NCI-H69 (cell line): ENCODE results near the gene COL23A1.

ENCODE experiments used
- DNase-seq: peaks from one replicate; lab custom pipeline; 2025; lab: John Stamatoyannopoulos, UW

Gene COL23A1

DNA sequence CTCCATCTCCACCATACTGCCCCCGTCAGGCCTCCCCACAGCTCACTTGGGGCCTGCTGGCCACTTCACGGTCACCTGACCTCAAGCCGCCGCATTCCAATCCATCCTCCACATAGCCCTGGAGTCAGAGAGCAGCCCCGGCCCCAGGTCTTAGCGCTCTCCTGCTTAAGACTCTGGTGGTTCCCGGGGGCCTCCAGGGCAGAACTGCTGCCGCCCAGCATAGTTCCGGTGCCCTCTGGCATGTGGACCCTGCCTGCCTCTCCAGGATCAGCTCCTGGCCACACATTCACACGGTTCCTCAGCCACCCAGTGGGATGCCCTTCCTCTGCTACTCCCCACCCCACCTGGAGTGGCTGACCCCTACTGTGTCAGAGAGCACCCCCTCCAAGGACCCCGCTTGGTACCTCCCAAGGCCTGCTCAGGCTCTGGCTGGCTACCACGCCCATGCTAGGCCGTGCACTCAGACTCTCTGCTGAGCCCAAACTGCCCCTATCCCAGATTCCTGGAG lies 366.3 kb downstream of the COL23A1 start:
- DNase-seq, result no peak

DNA sequence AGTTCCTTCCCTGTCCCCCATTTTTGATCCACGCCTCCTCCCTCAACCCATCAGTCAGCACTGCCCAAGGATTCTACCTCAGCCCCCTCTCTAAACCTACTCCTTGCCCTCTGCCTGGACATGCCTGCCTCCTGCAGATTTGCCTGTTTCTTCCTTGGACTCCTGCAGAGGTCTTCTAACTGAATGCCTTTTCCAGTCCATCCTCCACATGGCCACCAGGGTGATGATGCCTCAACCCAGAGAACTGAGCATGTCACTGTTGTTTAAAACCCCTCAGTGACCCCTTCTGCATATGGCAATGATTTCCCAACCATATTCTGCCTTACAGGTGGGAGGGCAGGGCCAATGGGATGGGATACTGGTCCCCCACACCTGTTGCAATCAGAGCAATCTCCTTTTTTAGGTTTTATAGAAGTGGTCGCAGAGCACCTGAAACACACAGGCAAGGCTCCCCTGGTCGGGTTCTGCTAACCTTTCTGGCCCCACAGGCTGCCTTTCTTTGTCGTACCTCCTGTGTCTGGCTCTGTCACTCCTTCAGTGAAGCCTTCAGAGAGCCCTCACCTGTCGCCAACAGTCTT lies 366.9 kb downstream of the COL23A1 start:
- no peak for DNase-seq

DNA sequence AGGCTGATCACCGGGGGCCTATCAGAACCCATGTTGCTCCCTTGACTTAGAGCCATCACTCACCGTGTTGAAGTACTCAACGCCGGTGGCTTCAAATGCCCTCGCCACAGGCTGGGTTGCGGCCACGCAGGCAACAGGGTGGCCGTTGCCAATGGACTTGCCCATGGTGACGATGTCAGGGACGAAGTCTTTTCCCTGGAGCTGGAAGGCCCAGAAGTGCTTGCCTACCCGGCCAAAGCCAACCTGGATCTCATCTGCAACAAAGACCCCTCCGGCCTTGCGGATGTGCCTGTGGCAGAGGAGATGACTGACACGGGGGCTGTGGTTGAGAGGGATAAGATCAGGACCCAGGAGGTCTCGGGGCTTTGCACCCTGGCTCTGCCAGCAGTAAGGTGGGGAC lies 367.9 kb downstream of the COL23A1 start:
- DNase-seq, result no peak

DNA sequence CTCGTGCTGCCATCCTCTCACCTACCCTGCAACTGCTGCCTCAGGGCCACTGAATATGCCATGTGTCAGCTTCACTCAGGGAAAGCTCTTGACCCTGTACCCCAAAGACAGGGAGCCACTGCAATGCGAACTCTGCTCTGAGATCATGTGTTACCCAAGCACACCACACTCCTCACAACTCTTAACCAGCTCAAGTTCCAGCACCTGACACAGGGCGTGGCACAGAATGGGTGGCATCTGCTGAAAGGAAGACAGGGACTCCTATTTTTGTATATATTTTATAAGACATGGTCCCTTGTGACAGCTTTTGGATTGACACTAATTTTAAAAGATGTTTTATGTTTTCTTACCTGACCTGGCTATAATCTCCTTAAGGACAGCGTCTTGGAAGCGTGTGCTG lies 368.3 kb downstream of the COL23A1 start:
- DNase-seq, result no peak

DNA sequence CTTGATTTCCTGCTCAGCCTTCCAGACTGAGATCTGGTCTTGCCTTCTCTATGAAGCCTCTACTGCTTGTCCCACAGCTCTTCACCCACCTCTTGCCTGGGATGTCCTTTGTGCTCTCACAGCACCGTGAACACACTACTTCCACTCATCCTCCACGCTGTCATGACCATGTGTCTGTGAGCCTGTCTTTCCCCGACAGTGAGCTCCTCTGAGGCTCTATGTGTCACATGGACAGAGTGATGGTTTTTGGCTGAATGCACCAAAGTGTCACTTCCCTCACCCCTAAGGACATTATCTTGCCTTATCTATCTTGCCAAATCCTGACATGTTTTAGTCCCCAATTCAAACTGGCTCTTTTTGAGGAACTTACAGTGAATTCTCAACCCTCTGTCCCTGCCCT lies 368.9 kb downstream of the COL23A1 start:
- DNase-seq, result no peak

DNA sequence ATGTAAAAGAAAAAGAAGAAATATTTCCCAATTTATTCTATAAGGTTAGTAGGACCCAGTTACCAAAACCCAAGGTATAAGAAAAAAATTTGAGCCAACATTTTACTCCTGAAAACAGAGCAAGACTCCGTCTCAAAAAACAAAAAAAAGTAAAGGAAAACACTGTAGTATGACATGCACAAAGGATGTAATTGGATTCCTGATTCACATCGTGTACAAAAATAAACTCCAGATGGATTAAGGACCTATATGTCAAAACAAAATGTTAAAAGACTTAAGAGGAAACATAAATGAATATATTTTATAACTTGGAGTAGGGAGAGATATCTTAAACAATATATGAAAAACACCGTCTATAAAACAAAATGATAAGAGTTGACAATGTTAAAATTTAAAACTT lies 371.4 kb downstream of the COL23A1 start:
- DNase-seq, result no peak

DNA sequence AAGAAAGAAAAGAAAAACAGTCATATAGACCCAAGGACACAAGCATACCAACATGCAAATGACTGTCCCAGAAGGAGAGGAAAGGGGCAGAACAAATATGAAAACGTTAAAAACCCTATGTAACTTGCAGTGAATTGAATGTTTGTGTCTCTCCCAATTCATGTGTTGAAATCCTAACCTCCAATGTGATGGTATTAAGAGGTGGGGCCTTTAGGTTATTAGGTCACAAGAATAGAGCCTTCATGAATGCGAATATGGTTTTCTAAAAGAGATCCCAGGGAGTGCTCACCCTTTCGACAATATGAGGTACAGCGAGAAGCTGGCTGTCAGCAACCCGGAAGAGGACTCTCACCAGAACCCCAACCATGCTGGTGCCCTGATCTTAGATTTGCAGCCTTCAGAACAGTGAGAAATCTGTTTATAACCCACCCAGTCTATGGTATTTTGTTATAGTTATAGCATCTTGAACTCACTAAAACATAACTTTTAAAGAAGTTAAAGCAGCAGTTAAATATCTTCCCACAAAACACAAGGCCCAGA lies 371.9 kb downstream of the COL23A1 start:
- no peak for DNase-seq

DNA sequence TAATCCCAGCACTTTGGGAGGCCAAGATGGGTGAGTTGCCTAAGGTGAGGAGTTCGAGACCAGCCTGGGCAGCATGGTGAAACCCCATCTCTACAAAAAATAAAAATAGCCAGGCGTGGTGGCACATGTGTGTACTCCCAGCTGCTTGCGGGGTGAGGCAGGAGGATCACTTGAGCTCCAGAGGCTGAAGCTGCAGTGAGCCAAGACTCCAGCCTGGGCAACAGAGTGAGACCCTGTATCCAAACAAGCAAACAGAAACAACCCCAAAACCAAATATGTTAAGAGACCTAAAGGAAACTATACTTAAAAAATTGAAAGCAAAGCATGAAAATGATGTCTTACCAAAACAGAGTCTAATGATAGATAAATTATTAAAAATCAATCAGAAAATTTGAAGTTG lies 373.4 kb downstream of the COL23A1 start:
- DNase-seq, result no peak

DNA sequence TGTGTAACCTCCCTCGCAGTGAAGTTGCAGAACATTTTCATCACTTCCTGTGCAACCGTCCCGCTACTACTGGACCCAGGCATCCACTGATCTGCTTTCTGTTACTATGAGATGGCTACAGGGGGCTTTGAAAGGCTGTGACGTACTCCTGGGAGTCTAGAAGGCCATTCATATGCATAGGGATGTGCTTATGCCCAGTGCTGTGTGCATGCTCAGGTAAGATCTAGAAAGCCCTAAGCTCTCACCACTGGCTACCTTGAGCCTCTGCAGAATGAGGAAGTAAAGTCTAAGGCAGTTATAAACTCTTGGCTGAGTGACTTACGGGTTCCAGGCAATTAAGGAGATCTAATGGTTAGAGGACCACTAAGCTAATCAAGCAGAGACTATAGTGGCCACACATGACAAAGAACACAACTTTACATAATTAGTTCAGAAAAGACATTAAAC lies 374.1 kb downstream of the COL23A1 start:
- DNase-seq, result no peak

DNA sequence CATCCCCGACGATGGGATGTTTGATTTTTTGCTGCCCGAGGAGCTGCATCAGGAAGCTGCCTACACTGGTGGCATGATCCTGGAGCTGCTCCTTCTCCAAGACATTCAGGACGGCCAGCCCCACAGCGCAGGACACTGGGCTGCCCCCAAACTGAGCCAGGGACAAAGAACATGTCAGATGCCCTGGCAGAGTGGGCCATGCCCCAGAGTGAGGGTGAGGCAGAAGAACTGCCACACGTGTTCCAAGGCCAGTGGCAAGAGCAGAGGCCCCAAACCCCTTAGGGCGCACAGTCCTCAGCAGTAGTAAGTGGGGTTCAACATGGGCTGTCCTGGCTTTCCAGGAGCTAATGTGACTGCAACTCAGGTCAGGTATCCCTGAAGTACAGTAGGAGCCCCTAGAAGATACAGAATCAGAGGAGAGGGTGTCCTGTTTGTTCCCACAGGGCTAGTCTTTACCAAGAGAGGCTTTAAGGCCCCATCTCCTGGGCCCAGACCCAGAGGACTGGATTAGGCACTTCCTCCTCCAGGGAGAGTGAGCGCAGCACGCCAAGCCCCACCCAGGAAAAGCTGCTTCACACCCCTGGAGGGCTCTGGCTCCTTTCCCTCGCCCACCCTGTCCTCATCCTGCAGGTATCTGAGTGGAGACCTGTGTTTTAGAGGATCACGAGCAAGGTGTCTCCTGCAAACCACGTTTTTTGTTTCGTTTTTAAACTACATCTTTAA lies 374.8 kb downstream of the COL23A1 start:
- no peak for DNase-seq

DNA sequence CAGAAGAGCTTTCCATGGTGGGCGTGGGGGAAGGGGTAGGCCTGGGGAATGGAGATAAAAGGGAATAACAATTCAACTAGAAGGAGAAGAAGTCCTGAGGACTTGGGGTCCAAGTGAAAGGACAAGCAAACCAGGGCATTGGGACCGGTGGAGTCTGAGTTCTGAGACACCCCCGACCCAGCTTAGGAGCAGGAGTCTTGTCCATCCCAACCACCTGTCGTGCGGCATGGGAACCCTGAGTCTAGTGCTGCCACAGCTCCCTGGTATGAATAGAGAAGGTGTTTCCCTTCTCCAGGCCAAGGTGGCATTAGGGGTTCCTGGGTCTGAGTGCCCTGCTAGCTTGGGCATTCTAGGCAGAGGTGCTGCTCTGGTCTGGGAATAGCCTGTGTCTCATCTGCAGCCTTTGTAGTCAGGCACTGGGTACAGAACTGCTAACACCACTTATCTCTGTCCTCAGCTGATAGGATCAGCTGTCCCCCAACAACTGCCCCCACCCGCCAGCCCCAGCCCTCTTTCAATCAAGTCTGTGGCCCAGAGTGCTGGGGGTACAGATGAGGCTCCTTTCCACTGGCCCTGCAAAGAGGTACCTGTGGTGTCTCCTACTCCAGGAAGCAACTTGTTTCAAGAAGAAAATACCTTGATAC lies 375.9 kb downstream of the COL23A1 start:
- no peak for DNase-seq

DNA sequence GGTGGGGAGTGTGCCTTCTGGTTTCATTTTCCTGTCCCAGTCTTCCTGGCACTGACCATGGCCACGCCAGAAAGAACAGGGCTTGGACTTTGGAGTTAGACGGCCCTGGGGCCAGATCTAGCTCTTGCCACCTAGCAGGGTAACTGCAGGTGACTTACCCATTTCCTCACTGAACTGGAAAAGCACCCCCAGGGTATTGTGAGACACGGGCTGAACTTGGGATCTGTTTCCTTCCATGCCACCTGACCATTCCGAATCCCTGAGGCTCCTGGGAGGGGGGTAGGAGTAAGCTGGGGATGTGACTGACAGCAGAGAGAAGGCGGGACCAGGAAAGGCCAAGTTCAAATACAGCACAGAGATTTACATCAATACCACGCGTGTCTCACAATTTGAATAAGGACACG lies 376.4 kb downstream of the COL23A1 start:
- peak; percentile 26 for DNase-seq

DNA sequence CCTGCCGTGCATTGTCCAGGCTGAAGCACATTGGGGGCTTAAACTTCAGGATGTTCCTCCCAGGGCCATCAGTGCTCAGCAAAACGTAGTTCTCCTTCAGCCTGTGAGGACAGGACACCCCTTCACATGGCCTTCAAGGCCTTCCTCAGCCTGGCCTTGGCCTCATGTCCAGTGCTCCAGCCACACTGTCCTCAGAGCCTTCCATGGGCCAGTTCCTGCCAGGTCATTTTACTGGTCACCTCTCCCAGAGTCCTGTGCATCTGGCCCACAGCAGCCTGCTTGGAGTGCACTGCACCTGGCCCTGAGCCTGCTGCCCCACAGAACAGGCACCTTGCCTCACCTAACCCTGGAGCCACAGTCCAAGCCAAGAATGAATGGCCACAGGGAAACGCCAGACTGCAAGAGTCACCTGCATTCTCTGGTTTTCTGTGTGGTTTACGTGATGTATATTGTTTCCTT lies 377.2 kb downstream of the COL23A1 start:
- no peak for DNase-seq

DNA sequence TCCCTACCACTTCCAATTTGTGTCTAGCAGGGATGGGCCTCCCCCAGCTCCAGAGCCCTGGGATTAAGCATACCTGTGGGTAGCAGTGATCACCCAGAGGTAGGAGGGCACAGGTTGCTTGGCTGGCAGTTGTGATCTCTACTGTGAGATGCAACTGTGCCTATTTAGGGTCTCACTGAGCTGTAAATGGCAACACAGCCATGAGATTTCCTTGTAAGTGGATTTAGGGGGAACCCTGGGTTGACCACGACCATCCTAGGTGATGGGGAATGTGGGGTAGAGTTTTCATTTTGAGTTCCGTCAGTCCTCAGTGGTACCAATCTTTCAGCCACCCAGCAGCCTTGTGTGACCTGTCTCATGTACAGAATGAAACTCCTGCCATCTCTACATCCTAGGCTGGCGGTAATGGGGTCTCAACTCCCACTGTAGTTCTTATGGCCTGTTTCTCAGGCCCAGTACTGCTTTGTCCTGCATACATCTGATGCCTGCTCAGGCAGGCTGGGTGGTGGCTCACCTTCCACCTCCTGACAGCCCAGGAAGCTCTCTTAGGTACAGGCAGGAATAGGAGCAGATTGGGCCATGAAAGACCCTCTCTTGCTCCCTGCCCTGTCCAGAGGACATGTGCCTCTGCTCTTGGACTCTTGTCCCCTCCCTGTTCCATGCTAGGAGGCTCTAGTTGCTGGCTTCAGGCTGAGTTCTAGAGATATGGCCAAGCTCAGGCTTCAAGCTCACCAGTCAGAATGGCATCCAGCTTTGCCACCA lies 377.8 kb downstream of the COL23A1 start:
- DNase-seq, result no peak

DNA sequence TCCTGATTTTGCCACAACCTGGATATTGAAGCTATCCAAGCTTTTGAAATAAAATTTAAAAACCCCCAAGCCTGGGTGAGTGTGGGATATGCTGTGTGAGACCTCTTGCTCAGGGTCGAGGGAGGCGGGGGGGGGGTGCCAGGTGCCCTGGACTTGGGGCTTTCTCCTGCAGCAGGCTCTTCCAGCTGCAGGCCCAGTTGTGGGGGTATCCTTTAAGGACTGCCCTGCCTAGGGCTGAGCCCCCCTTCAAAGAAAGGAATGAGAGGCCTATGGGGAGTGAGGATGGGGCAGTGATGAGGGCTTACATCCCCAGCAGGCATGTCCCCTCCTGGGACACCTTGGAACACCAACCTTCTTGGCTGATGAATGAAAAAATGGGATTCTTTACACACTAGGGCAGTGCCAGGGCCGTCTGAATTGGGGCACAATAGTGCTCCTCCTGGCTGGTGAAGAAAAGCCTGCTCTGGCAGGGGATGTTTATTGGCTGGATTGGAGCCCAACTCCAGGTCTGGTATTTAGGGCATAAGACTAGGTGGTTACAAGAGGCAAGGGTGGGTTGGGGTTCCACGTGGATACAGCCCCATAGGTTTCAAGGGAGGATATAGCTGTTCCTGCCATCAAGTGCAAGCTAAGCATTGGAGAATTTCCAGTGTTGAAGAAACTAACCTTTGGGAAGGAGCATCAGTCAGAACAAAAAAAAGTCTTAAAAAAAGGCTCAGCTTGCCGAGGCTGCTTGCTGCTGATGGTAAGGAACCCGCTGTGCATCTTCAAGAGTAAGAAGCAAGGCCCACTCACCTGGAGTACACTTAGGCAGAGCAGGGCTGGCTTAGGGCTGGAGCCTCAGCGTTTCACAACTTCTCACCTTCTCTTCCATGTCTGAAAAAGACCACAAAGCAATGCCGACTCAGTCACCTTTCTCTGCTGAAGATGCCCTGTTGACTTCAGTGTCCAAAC lies 378.8 kb downstream of the COL23A1 start:
- no peak for DNase-seq

DNA sequence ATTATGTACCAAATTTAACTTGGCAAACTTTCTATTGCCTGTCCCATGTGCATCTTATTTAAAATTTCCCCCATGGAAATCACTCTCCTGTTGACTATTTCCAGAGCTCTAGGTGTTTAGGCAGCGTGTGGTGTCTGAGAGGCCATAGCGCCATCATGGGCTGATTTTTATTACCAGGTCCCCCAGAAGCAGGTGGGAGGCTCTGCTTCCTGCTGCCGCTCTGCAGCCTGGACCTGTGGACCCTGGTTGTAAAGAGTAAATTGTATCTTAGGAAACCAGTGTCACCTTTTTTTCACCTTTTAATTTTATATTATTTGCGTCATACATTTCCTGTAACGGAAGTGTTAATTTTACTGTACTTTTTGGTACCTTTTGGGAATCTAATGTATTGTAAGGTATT lies 379.5 kb downstream of the COL23A1 start:
- DNase-seq, result no peak

DNA sequence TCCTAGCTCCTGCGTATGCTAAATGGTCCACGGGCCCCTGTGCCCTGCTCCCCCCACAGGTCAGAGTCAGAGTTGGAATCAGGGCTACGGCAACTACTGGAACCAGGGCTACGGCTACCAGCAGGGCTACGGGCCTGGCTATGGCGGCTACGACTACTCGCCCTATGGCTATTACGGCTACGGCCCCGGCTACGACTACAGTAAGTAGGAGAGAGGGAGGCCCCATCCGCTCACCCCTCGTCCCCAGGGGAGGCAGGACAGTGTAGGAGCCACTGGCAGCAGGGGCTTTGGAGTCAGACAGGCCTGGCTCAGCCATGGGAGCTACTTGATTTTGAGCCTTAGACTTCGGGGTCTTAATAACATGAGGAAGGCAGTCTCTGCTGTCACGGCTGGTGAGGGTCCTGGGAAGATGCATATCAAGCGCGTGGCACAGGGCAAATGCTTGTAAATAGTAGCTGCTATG lies 380.1 kb downstream of the COL23A1 start:
- no peak for DNase-seq

DNA sequence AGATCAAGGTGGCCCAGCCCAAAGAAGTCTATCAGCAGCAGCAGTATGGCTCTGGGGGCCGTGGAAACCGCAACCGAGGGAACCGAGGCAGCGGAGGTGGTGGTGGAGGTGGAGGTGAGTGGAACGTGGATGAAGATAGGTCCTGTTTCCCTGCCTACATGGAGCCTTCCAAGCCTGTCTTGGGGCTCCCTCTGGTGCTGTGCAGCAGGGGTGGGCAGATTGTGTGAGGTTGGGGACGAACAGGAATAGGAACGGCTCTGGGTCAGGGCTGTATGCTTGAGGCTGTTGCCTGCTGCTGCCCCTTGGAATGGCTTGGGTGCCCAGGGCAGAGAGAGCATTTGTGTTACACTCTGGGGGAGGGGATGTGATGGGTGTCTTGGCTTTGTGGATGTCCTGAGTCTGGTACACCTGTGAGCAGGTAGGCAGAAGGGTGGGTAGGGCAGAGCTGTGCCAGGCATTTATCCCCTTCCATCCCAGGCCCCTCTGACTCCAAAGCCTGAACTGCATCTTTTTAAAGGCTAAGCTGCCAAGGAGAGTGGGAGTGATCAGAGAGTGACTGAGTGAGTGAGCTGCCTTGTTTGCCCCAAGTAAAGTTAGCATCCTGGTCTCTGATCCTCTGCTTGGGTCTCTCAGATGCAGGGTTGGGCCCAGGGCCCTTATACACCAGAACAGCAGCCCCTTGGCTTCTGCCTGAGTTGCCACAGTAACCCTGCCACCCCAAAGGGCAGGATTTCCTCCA lies 380.7 kb downstream of the COL23A1 start:
- DNase-seq, result no peak

DNA sequence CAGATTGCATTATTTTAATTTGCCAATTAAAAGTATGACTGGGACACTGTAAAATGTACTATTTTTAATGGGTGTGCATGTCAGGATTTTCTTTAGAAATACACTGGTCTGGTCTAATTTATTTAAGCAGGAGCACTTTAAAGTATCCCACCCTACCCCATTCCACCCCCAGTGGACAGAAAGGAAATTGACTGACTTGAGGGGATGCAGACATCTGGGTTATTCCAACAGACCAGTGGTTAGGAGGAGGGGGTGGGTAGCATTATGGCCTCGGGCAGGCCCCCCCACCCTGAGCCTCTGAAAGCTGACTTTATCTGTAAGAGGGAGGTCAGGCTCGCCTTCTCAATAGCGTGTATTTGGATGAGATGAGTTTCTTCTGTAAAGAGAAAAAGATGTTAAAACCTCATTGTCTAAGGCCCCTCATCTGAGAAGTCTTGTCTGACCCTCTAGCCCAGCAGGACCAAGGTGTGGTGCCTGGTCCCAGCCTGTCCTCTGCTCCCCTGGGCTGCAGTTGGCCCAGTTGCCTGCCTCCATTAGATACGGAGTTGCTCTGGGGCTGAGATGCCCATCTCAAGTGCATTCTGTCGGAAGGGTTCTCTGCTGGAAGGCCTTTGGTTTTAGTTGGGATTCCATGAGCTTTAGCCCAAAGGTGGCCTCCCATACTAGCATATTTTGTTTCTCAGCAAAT lies 381.5 kb downstream of the COL23A1 start:
- no peak for DNase-seq

DNA sequence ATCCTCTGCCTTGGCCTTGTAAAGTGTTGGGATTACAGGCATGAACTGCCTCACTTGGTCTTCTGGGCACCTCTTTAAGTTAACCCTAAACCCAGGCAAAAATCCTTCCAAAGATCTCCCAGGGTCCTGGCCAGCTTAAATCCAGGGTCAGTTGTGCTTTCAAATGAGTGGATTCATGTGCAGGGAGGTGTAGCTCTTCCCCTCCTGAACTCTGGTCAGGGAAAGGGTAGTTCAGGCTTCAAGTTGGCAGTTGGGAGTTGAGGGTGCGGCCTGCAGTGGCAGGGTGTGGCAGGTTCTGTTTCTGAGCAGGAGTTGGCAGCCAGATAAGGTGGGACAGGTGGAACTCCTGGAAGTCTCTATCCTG lies 382.3 kb downstream of the COL23A1 start:
- no peak for DNase-seq
